Activated CD4-positive, CD25-positive, alpha-beta regulatory T cell treated with anti-CD3 and anti-CD28 coated beads, Interleukin-2, amount 50 U/mL, for 16 hours (primary cell): ENCODE results near the gene BLACAT1.
"Not testable (repeated sequence)": the region's sequence is repeated elsewhere in the genome, so short reads cannot be mapped to it uniquely, and the experiment has no call there.

Experiments
- DNase-seq: peaks from one replicate; pipeline ENCODE4 v3.0.0-alpha.2; 2020; ENCODE audit warnings: low read depth, low spot score

BLACAT1 gene

DNA sequence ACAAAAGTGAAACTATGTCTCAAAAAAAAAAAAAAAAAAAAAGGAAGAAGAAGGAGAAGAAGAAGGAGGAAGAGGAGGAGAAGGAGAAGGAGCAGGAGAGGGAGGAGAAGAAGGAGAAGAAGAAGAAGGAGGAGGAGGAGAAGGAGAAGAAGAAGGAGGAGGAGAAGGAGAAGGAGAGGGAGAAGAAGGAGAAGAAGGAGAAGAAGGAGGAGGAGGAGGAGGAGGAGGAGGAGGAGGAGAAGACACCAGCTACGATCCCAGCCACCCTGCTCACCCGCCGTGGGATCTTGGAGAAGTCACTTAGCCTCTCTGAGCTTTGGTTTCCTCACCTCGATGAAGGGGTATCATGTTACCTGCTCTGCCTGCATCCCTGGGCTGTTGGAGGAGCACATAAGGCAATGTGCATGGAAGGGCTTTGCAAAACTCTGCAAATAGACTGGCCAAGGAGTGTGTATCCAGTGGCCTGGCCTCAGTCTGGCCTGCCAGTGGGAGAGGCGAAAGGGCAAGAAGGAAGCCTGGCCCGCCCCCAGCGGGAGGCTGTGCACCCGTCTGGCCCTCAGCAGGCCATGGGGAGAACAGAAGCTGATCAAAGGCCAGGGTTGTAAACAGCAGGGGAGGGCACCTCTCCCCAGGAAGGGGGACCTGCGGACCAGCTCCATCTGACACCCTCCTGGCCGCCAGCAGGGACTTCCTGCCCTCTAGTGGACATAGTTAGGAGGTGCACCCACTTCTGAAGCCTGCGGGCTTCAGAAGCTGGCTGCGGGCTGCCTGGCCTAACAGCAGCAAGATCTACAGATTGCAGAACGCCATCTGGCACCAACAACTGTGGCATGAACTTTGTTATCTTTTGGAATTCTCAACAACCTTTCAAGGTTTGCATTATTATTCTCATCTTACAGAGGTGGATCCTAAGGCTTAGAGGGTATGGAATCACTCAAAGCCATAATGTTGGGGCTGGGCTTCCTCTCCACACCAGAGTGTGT, 29.4 kb upstream of the BLACAT1 start:
- peak; percentile 28 for DNase-seq

DNA sequence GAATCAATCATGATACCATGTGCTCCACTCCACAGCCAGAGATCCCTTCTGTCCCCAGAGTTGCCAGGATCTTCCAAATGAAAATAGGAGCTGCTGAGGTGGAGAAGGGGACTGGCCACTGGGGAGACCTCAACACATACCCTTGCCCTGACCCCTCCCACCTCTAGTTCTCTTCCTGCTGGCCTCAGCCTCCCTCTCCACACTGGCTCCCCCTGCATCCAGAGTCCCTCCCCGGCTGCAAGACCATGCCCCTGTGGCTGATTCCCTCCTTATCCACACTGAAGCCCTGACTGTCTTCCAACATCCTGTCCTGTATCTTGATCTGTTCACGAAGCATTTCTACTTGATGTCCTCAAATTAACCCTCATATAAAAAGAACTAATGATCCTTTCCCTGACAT, 27.5 kb upstream of the BLACAT1 start:
- no peak for DNase-seq

DNA sequence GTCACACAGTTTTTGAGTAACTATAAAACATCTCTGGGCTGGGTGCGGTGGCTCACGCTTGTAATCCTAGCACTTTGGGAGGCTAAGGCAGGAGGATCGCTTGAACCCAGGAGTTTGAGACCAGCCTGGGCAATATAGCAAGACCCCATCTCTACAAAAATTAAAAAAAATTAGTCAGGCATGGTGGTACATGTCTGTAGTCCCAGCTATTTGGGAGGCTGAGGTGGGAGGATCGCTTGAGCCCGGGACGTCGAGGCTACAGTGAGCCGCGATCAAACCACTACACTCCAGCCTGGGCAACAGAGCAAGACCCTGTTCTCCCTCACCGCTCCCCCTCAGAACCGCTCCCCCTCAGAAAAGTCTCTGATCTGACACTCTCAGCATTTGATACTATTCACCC, 26.7 kb upstream of the BLACAT1 start:
- DNase-seq: not testable (repeated sequence)

DNA sequence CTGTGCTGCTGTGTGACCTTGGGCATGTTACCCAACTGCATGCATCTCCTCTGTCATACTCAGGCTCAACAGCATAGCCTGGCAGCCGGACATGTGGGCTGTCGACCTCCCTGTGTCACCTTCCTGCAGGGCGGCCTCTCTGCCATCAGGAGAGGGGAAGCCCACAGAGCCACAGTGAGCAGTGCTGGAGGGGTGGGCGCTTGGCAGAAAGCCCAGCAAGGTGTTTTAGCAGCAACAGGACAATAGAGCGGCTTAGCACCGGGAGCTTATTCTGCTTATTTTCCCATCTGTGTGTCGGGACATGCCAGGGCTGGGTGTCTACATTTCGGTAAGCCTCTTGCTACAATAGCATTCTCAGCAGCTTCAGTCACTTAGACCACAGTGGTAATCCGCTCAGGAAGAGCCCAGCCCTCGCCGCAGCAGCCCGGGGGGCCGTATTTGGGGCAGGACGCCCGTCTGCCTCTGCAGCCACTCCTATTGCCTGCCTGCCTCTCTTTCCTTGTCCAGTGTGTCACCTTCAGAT, 25.8 kb upstream of the BLACAT1 start:
- DNase-seq: no peak

DNA sequence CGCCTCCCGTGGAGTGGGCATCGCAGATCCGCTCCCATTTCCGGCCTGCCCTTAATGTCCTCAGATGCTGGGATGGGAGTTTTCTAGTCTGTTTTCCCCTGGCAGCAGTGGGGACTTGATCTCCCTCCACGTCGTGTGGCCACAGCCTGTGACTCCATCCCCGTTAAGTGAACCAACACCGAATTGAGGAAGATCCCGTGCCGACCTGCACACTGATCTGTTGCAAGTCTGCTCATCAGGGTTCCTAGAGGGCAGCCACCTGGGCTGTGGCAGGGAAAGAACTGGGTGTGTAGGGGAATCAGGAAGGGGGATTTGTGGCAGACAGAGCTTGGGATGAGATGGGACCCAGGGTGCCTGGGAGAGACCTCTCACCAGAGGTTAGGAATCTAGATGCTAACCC, 25.4 kb upstream of the BLACAT1 start:
- no peak for DNase-seq

DNA sequence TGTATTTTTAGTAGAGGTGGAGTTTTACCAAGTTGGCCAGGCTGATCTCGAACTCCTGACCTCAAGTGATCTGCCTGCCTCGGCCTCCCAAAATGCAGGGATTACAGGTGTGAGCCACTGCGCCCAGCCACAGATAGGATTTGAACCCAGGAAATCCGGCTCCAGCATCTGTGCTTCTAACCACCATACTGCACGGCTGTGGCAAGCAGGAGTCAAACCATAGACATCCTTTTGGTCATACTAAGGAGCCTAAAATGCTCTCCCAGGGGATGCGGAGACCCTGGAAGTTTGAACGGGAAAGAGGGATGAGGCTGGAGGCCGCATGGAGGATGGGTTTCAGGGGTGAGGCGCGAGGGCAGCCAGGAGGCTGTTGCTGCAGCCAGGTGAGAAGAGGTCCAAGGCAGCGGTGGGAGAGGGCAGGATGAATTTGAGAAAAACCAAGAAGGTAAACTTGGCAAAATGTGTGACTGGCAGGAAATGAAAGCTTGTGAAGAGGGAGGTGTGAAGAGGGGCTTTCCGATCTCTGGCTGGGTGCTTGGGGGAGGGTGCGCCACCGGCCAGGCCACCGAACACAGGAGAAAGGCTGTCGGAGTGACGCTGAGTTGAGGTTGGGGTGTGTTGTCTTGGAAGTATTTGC, 24.6 kb upstream of the BLACAT1 start:
- DNase-seq: no peak

DNA sequence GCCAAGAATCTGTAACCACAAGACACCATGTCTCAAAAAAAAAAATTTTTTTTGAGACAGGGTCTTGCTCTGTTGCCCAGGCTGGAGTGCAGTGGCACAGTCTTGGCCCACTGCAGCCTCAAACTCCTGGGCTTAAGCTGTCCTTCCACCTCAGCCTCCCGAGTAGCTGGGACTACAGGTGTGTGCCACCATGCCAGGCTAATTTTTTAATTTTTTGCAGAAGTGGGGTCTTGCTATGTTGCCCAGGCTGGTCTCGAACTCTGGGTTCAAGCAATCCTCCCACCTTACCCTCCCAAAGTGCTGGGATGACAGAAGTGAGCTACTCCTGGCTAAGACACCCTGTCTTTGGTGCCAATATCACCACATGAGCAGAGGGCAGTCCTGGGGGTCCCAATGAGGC, 23.1 kb upstream of the BLACAT1 start:
- not testable (repeated sequence) for DNase-seq

DNA sequence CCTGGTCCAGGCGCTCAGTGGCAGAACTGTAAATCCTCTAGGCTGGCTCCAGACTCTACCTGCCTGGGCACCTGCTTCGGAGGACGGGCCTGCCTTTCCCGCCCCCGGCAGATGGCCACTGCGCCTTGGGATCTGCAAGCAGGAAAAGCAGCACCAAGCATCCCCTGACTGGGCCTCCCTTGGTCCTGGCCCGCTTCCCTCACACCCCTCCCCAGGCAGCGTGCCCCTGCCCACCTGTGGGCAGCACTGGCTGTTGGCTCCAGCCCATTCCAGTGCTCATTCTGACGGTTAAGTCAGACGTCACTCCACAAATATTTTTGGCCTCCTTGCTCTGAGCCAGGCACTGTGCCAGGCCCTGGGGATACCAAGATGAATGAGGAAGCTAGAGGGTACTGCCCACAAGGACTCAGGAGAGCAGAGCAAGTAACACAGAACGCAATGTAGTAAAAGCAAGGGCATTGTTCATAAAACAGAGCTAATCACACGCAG, 22.0 kb upstream of the BLACAT1 start:
- DNase-seq: no peak

DNA sequence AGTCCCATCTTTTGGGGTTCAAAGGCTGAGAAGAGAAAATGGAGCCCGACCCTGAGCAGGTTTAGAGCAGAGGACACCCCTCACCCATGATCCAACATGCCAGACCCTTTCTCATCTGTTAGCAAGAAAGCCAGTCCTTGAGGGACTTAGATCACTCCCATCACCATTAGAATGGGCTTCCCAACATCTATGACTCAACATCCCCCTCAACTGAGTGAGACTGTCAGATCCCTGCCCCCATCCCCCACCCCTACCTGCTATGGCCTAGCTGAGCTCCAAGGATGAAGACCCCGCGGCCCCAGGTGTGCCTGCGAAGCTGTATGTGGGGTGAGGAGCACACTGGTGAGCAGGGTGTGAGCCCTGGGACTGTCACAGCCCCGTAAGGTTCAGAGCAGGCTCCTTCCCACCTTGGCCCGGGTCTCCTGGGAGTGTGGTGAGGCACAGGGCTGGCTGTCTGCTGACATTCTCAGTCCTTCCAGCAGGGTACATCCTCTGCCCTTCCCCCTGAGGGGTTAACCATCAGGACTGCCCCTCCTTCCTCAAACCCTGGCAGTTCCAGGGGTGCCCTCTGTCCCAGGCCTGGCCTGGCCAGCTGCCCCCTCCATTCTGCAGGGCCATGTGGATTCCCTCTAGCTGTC, 21.4 kb upstream of the BLACAT1 start:
- DNase-seq: no peak

DNA sequence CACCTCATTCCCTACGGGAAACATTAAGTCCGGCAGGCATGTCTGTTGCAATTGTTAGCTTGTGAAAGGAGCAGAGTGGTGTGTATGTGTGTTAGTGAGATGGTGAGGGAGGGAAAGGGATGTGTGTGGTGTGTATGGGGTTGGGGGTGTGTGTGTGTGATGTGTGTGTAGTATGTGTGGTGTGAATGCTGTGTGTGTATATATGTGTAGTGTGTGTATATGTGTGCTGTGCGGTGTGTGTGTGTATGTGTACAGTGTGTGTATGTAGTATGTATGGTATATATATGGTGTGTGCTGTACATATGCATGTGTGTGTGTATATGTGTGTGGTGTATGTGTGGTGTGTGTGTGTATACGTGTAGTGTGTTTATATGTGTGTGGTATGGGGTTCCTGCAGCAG, 20.8 kb upstream of the BLACAT1 start:
- DNase-seq: no peak

DNA sequence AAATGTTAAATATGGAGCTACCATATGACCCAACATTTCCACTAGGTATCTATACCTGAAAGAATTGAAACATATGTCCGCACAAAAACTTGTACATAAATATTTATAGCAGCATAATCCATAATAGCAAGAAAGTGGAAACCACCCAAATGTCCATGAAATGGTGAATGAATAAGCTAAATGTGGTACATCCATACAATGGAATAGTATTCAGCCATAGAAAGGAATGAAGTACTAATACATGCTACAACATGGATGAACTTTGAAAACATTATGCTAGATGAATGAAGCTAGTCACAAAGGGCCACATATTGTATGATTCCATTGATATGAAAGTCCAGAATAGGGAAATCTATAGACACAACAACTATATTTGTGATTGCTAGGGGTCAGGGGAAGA, 20.0 kb upstream of the BLACAT1 start:
- DNase-seq: no peak

DNA sequence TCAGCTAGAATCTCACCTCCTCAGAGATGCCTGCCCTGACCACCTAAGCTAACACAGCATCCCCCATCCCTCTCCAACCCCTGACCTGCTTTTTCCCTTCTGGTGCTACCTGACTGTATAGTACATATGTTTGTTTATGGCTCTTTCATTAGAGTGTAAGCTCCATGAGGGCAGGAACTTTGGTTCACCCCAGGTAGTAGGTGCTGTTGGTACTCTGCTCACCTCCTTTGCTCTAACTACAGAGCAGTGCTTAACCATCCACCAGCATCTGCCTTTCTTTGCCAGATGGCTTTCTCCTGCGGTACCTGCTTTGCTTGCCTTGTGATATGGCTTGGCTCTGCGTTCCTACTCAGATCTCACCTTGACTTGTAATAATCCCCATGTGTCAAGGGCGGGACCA, 18.7 kb upstream of the BLACAT1 start:
- no peak for DNase-seq

DNA sequence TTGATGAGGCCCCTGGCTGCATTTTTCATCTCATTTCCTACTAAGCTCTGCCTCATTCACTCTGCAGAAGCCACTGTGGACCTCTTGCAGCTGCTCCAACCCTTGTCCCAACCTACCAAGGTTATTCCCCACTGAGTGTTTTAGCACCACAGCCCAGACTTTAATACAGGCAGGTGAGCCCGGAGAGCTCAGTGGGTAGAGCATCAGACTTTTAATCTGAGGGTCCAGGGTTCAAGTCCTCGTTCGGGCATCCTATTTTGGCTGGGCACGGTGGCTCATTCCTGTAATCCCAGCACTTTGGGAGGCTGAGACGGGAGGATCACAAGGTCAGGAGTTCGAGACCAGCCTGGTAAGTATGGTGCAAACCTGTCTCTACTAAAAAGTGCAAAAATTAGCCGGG, 18.1 kb upstream of the BLACAT1 start:
- DNase-seq: no peak

DNA sequence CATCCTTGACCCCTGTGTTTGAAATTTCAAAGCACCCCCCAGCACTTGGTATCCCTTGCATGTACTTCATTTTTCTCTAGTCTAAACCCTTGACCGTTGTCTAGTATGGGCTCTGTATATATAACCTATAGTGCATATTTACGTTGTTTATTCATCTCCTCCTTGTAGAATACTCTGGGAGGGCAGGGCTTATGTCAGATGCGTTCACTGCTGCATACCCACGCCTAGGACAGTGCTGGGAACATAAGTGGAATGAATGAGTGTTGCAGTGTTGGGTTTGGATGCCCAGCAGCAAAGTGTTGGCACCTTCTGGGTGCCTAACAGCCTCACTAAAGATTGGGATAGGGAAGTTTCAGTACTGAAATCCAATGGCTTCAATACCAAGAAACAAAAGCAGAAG, 17.6 kb upstream of the BLACAT1 start:
- no peak for DNase-seq

DNA sequence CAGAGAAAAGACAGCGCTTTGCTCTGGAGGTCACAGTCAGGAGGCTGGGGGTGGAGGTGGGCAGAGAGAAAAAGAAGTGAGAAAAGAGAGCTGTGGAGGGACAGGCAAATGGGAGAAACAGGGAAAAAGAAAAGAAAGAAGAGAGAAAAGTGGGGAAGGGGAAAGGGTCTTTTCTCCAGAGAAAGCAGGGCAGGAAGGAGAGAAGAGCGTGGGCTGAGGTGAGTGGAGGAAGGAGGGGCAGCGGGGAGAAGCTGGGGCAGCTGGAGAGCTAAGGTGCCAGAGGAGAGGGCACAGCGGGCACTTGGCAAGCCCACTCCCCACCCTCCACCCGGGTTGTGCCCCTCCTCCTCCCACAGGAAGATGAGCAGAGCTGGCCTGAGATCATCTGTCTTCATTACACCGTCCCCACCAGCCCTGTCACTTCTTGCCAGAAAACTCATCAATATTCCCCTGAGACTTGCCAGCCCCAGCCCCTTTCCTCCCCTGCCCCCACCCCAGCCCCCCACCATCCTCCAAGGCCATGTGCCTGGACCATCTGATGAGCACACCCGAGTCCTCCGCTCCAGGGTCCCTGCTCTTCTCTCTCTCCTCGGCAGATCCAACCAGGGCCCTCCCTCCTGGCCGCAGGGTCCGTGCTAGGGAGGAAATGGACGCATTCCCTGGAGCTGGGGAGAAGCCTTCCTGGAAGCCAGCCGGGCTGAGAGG, 17.0 kb upstream of the BLACAT1 start:
- DNase-seq: no peak

DNA sequence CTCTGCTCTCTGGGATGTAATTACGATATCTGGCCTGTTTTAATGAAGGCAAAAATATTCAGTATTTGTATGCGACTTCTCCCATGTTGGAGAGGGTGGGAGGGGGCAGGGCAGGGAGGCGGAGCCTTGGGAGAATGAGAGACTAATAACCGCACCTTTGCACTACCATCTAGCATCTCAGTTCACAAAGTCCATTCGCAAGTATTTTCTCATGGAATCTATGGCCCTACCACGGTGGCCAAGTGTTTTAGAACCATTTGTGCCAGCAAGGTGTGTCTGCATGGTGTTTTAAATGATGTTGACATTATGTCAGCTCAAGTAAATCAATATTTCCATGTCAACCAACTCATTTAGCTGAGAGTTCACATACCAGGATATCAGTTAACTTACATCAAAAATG, 14.3 kb upstream of the BLACAT1 start:
- no peak for DNase-seq

DNA sequence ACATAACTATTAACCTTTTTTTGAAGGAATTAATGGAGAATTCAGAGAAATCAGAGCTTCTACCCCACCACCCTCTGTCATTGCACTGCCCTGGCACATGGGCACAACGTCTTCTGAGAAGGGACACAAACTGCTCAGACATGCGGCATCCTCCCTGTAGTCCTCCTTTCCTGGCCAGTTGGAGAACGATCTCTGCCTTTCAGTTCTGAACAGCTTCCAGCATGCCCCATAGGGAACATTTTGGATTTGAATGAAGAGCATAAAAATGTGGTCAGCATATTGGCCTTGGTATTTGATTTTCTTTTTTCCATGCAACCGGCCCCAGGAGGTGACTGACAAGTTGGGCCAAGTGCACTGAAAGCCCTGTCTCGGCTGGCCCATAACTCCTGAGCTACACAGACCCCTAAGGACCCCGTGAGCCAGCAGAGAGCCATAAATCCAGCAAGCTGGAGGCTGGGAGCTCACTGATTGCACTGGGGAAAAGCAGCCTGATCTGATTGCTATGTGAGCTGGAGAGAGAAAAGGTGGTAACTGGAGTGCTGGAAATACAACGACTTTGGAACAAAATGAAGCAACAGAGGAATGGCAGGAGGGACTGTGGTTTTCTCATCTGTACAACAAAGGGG, 10.9 kb upstream of the BLACAT1 start:
- no peak for DNase-seq

DNA sequence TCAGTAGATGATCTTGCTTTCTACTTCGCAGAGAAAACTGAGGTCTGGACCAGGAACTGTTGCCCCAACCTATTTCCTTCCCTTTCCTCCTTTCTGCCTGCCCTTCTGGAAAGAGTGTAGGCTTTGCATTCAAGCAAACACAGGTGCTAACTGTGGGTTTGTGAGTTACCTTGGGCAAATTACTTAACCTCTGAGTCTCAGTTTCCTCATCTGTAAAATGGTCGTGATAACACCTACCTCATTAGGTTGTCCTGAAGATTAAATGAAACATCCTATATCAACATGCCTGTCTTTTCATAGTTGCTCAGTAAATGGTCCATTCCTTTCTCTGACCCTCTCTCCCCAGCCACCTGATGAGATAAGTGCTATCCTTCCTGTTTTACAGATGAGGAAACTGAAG, 9.5 kb upstream of the BLACAT1 start:
- DNase-seq: no peak

DNA sequence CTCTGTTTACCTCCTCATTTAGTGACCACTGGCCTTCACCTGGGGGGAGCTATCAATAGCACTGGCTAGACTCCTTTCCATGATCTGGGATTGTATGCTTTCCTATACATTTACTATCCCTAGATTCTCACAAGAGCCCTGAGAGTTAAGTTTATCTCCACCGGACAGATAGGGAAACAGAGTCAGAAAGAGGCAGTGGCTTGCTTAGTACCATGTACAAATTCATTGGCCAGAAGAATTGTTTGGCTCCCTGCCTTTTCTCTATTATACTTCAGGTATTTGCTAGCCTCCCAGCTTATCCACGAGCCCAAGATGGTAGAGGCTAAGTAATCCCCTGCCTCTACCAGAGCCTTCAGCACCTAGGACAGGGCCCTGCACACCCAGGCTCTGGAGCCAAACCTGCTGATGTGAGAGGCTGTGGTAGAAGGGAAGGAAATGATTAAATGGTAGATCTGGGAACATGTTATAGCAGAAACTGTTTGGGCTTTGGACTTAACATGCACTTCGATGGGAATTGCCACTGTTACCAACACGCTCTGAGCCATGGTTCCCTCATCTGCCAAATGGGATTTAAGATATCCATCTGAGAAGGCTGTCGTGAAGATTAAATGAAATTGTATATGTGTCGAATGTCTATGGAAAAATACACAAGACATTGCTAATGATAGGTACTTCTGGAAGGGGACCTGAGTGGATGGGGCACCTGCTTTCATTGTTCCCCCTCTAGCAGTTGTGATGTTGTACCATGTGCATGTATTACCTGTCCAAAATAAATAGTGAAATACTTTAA, 3.1 kb upstream of the BLACAT1 start:
- DNase-seq: no peak
